Osteoblast (primary cell): ENCODE measurements around the gene USP21. TPM values are rescaled to one million over a fixed set of nuclear protein-coding genes. Genes with fewer than 3 reads are reported as not detected.

Experiments
- DNase-seq: peaks from one replicate; pipeline ENCODE4 v3.0.0; 2011; ENCODE audit warnings: low spot score, mixed read lengths; ENCODE audit not compliant: insufficient read length; ENCODE audit errors: missing footprints
- H2AFZ ChIP-seq: 2 replicates; pipeline ENCODE4 v1.6.0; 2011; ENCODE audit warnings: mild to moderate bottlenecking, low read length
- H3K27ac ChIP-seq: 2 replicates; pipeline ENCODE4 v1.5.1; 2011; ENCODE audit warnings: mild to moderate bottlenecking, low read depth, low read length, moderate library complexity
- H3K27me3 ChIP-seq: 2 replicates; pipeline ENCODE4 v1.6.0; 2012; ENCODE audit warnings: mild to moderate bottlenecking, control low read depth, inconsistent platforms, low read length, moderate library complexity; ENCODE audit not compliant: insufficient read depth
- H3K36me3 ChIP-seq: 2 replicates; pipeline ENCODE4 v1.5.1; 2011; ENCODE audit warnings: mild to moderate bottlenecking, low read length, control low read depth, moderate library complexity; ENCODE audit not compliant: insufficient read depth
- H3K4me1 ChIP-seq: 2 replicates; pipeline ENCODE4 v1.5.1; 2011; ENCODE audit warnings: mild to moderate bottlenecking, low read length, control low read depth, moderate library complexity; ENCODE audit not compliant: insufficient read depth
- H3K4me2 ChIP-seq: 2 replicates; pipeline ENCODE4 v1.6.0; 2011; ENCODE audit warnings: mild to moderate bottlenecking, low read length; ENCODE audit not compliant: insufficient read depth
- H3K4me3 ChIP-seq: fragments of 200-600 bp; sonication (generic); 3 replicates; pipeline ENCODE4 v1.5.1; 2012; ENCODE audit warnings: mild to moderate bottlenecking, low read length, inconsistent platforms; ENCODE audit not compliant: insufficient read depth
- H3K79me2 ChIP-seq: 2 replicates; pipeline ENCODE4 v1.6.0; 2012; ENCODE audit warnings: mild to moderate bottlenecking, low read length, control low read depth, inconsistent platforms; ENCODE audit not compliant: insufficient read depth
- H3K9me3 ChIP-seq: 2 replicates; pipeline ENCODE4 v1.5.1; 2011; ENCODE audit warnings: low read depth, low read length, control low read depth
- H4K20me1 ChIP-seq: 2 replicates; pipeline ENCODE4 v1.6.0; 2012; ENCODE audit warnings: mild to moderate bottlenecking, low read length, control low read depth; ENCODE audit not compliant: insufficient read depth
- total RNA-seq: library from RNA; depleted of rRNA; stranded (reverse); fragments of >200 nt; gene quantifications from 2 replicates; pipeline ENCODE4 v1.2.3, GENCODE V29; 2012
- TF ChIP-seq, protein P1 (sequence below): IDR thresholded peaks from 2 replicates; pipeline ENCODE4 v1.5.1; 2011; ENCODE audit warnings: mild to moderate bottlenecking, low read depth, low read length, moderate library complexity; ENCODE audit errors: extremely low read depth

USP21 gene
- total RNA-seq, 1 donor, result 8.0 TPM

DNA sequence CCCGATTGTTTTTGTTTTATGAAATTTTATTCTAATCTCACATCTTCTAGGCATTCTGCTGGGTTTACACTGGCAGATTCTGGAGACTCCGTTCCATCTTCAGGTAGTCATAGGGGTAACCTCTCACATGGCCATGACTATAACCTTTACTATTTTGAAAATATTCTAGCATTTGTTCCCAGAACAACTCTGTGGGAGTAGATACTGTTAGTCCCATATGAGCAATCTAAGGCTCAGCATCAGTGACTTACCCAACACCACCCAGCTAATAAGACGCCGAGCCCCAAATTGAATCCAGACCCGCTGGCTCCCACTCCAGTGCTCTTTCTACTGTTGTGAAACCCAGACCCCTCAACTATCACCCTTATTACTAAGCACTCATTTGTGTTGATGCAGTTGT, 29.7 kb downstream of the USP21 start:
- no peaks in the 10 kb centered on the region for H3K27me3 ChIP-seq
- TF ChIP-seq, protein P1, sequence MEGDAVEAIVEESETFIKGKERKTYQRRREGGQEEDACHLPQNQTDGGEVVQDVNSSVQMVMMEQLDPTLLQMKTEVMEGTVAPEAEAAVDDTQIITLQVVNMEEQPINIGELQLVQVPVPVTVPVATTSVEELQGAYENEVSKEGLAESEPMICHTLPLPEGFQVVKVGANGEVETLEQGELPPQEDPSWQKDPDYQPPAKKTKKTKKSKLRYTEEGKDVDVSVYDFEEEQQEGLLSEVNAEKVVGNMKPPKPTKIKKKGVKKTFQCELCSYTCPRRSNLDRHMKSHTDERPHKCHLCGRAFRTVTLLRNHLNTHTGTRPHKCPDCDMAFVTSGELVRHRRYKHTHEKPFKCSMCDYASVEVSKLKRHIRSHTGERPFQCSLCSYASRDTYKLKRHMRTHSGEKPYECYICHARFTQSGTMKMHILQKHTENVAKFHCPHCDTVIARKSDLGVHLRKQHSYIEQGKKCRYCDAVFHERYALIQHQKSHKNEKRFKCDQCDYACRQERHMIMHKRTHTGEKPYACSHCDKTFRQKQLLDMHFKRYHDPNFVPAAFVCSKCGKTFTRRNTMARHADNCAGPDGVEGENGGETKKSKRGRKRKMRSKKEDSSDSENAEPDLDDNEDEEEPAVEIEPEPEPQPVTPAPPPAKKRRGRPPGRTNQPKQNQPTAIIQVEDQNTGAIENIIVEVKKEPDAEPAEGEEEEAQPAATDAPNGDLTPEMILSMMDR, result no peak
- no peaks in the 10 kb centered on the region for H3K9me3 ChIP-seq
- H3K4me2 ChIP-seq, result no peak overlapping the region
- no peak overlapping the region for H3K4me3 ChIP-seq
- peaks cover 15% of the 10 kb centered on the region for H3K4me1 ChIP-seq
- DNase-seq, result no peak
- H4K20me1 ChIP-seq, result no peaks in the 10 kb centered on the region
- no peak overlapping the region for H2AFZ ChIP-seq
- H3K27ac ChIP-seq, result peak overlapping the region; percentile 74
- H3K36me3 ChIP-seq, result peaks cover 17% of the 10 kb centered on the region
- no peaks in the 10 kb centered on the region for H3K79me2 ChIP-seq

DNA sequence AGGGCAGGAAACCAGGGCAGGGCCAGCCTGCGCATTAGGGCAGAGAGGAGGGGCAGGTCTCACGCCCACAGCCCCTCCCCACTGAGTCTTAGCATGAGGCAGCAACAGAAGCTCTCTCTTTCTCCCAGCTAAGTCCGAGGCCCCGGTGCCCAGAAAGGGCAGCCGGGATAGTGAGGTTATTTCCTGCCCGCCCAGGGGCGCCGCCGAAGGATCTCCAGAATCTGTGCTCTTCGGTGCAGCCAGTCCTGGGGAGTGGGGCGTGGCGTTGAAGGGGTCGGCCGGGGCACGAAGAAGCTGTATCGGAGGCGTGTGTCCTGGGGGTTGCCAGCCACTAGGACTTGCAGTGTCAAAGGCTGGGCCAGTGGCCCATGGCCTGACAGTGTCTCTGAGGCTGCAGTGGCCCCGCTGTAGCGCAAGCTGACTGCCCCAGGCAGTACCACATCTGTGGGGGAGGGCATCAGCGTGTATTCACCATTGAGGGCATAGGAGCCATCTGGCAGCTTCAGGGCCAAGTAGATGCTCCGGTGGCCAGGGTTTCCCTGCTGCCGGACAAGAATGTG, 31.7 kb downstream of the USP21 start:
- peaks cover 17% of the 10 kb centered on the region for H3K36me3 ChIP-seq
- DNase-seq, result no peak
- no peak overlapping the region for H3K4me2 ChIP-seq
- H3K4me1 ChIP-seq, result peaks cover 3% of the 10 kb centered on the region
- no peak overlapping the region for H2AFZ ChIP-seq
- no peaks in the 10 kb centered on the region for H4K20me1 ChIP-seq
- H3K9me3 ChIP-seq, result no peaks in the 10 kb centered on the region
- no peaks in the 10 kb centered on the region for H3K79me2 ChIP-seq
- no peak overlapping the region for H3K27ac ChIP-seq
- H3K27me3 ChIP-seq, result no peaks in the 10 kb centered on the region
- H3K4me3 ChIP-seq, result no peak overlapping the region
- TF ChIP-seq, protein P1, result no peak

DNA sequence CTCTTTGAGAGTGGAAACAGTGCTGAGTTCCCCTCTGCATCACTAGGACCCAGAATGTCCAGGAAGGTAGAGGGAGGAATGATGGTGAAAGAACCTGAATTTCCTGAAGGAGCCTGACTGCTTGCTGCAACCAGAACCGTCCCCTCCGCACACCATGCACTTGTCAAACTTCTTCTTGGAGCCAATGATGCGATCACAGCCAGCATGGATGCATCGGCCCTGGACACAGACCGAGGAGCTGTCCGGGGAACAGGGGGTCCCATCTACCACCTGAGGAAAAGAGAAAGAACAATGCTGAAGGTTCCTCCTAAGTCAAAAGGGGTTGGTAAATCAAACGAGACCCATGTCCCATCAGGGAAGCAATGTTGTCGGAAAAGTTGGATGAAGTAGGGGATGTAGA, 32.7 kb downstream of the USP21 start:
- TF ChIP-seq, protein P1, result no peak
- no peaks in the 10 kb centered on the region for H3K27me3 ChIP-seq
- peaks cover 7% of the 10 kb centered on the region for H3K79me2 ChIP-seq
- H3K4me2 ChIP-seq, result no peak overlapping the region
- peaks cover 9% of the 10 kb centered on the region for H3K4me1 ChIP-seq
- no peak overlapping the region for H3K4me3 ChIP-seq
- no peaks in the 10 kb centered on the region for H3K9me3 ChIP-seq
- H2AFZ ChIP-seq, result no peak overlapping the region
- H3K27ac ChIP-seq, result peak overlapping the region; percentile 13
- H3K36me3 ChIP-seq, result peaks cover 17% of the 10 kb centered on the region
- no peak for DNase-seq
- H4K20me1 ChIP-seq, result no peaks in the 10 kb centered on the region

DNA sequence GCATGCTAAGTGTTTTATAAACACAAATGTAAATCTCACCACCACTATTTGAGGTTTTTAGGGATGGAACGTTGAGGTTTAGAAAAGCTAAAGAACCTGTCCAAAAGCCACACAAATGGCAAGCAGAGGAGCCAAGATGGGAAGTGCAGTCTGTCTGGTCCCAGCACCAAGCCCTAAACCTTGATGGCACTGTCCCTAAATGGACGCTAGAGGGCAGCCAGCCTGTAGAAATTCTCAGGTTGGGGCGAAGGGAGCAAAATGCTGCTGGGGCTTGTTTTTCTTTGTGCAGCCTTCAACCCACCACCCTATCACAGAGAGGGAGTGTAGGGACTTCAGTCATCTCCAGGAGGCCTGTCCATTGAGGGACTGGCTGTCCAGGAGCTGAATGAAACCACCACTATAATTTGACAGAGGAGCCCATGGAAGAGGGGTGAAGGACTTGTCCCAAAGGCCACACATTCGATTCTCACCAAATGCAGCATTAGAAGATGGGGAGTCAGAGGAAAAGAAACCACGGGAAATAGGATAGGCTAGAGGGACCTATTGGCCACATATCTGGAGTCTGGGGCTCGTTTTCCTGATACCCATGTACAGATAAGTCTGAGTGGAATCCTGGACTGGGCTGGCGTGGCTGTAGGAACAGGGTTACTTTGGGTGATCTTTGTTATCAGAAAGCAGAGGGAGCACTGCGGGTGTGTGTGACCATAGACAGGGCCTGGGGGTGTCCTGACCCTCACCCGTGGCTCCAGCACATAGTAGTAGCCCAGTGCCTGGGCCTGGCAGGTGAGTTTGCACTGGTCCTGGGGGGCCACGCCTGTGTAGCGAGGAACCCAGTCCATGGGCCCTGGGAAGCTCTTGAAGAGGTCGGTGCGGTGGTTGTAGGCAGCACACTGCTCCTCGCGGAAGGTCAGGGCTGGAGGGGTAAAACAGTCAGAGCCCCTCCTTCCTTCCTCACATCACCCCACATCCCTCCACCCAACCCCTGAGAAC, 33.5 kb downstream of the USP21 start:
- no peaks in the 10 kb centered on the region for H4K20me1 ChIP-seq
- H2AFZ ChIP-seq, result peak overlapping the region; percentile 17
- H3K79me2 ChIP-seq, result peaks cover 10% of the 10 kb centered on the region
- TF ChIP-seq, protein P1, result peak; percentile 93
- peak; percentile 95 for DNase-seq
- H3K27me3 ChIP-seq, result no peaks in the 10 kb centered on the region
- no peaks in the 10 kb centered on the region for H3K9me3 ChIP-seq
- H3K4me3 ChIP-seq, result no peak overlapping the region
- peaks cover 17% of the 10 kb centered on the region for H3K4me1 ChIP-seq
- H3K4me2 ChIP-seq, result no peak overlapping the region
- peak overlapping the region; percentile 1 for H3K27ac ChIP-seq
- H3K36me3 ChIP-seq, result peaks cover 17% of the 10 kb centered on the region
